Psoas muscle (tissue), 8 donors: ENCODE data around the gene ZRANB2. TPM values are rescaled to one million over a fixed set of nuclear protein-coding genes. Genes with fewer than 3 reads are reported as not detected.

Experiments used
- ATAC-seq, 4 donors: fragments of 200-7000 bp; cut with Tn5 transposase; one replicate each; pipeline ENCODE4 v1.9.1; 2020; ENCODE audit warnings: moderate library complexity in 3 of 4, mild to moderate bottlenecking in 2 of 4
- DNase-seq, 2 donors: peaks; one replicate each; pipeline ENCODE4 v3.0.0-alpha.2; 2020
- H3K27ac ChIP-seq: fragments of 200-600 bp; one replicate; pipeline ENCODE4 v1.8.0; 2022
- H3K27me3 ChIP-seq, 3 donors: fragments of 200-600 bp in 1 of 3; one replicate each; pipeline versions ENCODE4 v1.6.1 to v1.8.0; 2013 to 2022; ENCODE audit warnings: low read length in 2 of 3, mild to moderate bottlenecking in 2 of 3, moderate library complexity in 1 of 3; ENCODE audit not compliant: insufficient read depth in 3 of 3
- H3K36me3 ChIP-seq, 2 donors: fragments of 200-600 bp in 1 of 2; one replicate each; pipeline versions ENCODE4 v1.6.1 to v1.8.0; 2013 to 2022; ENCODE audit warnings: low read depth in 1 of 2, mild to moderate bottlenecking in 1 of 2, moderate library complexity in 1 of 2; ENCODE audit not compliant: insufficient read depth in 1 of 2
- H3K4me1 ChIP-seq: fragments of 200-600 bp; one replicate; pipeline ENCODE4 v1.8.0; 2022
- H3K4me3 ChIP-seq: fragments of 200-600 bp; one replicate; pipeline ENCODE4 v1.8.0; 2022; ENCODE audit warnings: mild to moderate bottlenecking
- H3K9me3 ChIP-seq: fragments of 200-600 bp; one replicate; pipeline ENCODE4 v1.8.0; 2022
- CTCF ChIP-seq: fragments of 200-600 bp; IDR thresholded peaks from one replicate; pipeline ENCODE4 v1.8.0; 2022; ENCODE audit warnings: antibody characterized with exemption
- WGBS, 3 donors: extraction: QIAGEN DNeasy Blood & Tissue Kit; methylation state at CpG; one replicate each; pipeline versions ENCODE4 v1.1.6 to v1.1.7; 2013; 5-methylcytosine and 5-hydroxymethylcytosine counted together
- intact Hi-C, 2 donors: fragments of 100-400 bp; cut with DNase I; formaldehyde crosslinking; loops; one replicate each; pipeline versions ENCODE4 v1.11.0 to v1.14.2; 2022
- polyA plus RNA-seq, 3 donors: library from polyadenylated mRNA; stranded (reverse); fragments of 200-250 nt; gene quantifications; one replicate each; pipeline ENCODE4 v1.2.3, GENCODE V29; 2013
- total RNA-seq, 4 donors: library from RNA; stranded (reverse); fragmentation: NEBNext Ultra II Directional in 2 of 4; extraction: Animal tissue kit (Norgen Biotek cat#: 25700) in 2 of 4; gene quantifications; one replicate each; pipeline versions ENCODE4 v1.2.1 to v1.2.4, GENCODE V29; 2021 to 2023
- donor health status: healthy with polysubstance abuse.
- donor health status: DM: no; HTN: no; CAD: no; lungs with moderate emphysema.
- donor health status: Bipolar disorder and iron deficiency.
- donor health status: healthy.
- donor health status: DM: yes; HTN: yes; CAD: no.
- donor health status: DM: no; HTN: no; CAD: no.
- donor health status: DM: no; HTN: no; CAD: no.
- donor health status: DM: yes; HTN: yes; CAD: no.

The ZRANB2 gene
- total and polyA plus RNA-seq, 7 donors = 28.2 to 64.5 (median 41.6) TPM

DNA sequence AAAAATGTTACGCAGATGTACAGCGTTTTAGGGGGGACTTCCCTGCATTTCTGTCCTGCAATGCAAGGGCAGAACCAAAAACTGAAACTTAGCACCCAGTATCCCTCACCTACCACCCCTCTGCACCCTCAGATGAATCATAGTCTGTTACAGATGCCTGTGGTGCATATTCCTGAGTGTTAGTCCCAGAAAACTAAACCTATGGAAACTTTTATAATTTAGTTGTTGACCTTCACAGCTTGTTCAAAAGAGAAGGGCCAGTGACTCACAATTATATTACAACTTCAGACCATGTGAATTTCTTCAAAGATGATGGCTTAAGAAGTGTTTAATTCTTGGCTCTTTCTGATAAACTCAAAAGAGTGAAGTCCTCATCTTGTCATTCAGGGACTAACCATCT is 39.0 kb downstream of the ZRANB2 start:
- 74 to 82% (median 79%) methylated on average over 2 of the region's 2 CpGs for WGBS, 3 donors
- ATAC-seq (no peak), DNase-seq (no peak)
- H3K9me3 ChIP-seq = no peaks in the 10 kb centered on the region
- intact Hi-C loops = no loop called here
- H3K27ac ChIP-seq = no peak overlapping the region
- H3K36me3 ChIP-seq = no peaks in the 10 kb centered on the region
- H3K4me3 ChIP-seq = no peak overlapping the region
- peaks cover 3 to 32% (median 3%) of the 10 kb centered on the region in 3 donors for H3K27me3 ChIP-seq
- TF ChIP-seq CTCF = no peak
- H3K4me1 ChIP-seq = peaks cover under 1% of the 10 kb centered on the region

DNA sequence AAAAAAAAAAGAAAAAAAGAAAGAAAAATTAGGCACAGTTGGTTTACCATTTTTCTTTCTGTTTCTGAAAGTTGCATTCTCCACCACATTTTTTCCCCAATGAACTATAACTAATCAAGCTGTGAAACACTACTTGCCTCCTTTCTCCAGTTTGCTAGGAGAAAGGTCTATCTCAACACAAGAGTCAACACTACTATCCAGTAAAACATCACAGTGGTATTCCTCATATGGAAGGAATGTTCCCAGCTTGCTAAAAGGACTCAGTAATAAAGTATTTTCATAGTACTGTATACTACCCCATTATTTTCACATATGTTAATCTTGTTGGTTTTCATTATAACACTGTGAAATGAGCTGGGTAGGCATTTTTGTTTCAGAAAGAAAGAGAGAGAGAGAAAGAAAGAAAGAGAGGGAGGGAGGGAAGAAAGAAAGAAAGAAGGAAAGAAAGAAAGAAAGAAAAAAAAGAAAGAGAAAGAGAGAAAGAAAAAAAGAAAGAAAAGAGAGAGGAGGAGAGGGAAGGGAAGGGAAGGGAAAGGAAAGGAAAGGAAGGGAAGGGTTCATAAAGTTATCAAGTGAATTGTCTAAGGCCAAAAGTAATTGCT is 41.1 kb downstream of the ZRANB2 start:
- DNase-seq (no peak), ATAC-seq (no peak)
- Histone ChIP-seq H3K36me3 (no peaks in the 10 kb centered on the region), H3K27me3 (peaks cover 2 to 15% (median 6%) of the 10 kb centered on the region in 3 donors), H3K4me3 (no peak overlapping the region), H3K27ac (no peak overlapping the region), H3K4me1 (no peaks in the 10 kb centered on the region), H3K9me3 (no peaks in the 10 kb centered on the region)
- no peak for TF ChIP-seq CTCF
- intact Hi-C loops = no loop called here

- intact Hi-C loops = no loop called here
- Histone ChIP-seq H3K9me3 (no peaks in the 10 kb centered on the region), H3K4me3 (no peak overlapping the region), H3K36me3 (no peaks in the 10 kb centered on the region), H3K27ac (no peak overlapping the region), H3K4me1 (no peaks in the 10 kb centered on the region), H3K27me3 (peaks cover 2 to 10% (median 6%) of the 10 kb centered on the region in 3 donors)
- TF ChIP-seq CTCF = no peak
- ATAC-seq = no peak
- no peak for DNase-seq
- 50 to 59% (median 59%) methylated on average over 2 of the region's 2 CpGs for WGBS, 3 donors
Observed at GRCh38 chr1:71038942-71039341, 41.9 kb downstream of the ZRANB2 start.

DNA sequence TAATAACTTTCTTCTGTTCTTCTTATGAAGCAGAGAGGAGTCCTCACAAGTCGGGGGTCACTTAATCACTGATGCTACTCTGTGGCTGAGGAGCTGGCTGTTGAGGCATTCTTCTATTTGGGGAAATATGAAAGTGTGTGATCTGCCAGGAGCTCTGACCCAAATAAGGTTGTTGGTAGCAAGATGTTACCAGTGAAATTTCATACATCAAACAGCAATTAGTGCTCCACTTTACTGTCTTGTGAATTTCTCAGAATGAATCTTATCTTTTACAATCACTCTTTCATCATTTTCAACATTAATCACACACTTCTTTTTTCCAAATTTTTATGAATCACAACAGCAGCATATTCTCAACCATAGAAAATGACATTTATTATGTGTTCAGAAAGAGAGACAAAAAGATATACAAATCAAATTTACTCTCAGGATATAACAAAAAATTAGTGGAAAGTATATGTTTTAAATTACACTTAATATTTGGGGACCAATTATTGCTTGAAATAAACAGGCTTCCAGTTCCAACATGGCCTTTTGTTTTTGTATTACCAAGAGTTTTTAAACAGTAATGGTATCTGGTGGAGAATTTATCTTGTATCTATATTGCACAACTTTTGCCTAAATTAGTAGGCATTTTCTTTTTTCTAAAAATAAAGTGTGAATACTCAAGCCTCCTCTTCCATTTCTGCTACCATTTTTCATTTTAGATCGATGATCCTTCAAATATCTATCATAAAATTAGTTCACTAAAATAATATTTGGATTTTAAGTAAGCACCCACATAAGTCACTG is 42.8 kb downstream of the ZRANB2 start:
- no peak for DNase-seq
- H3K9me3 ChIP-seq = no peaks in the 10 kb centered on the region
- intact Hi-C loops = no loop called here
- no peaks in the 10 kb centered on the region for H3K36me3 ChIP-seq
- H3K27me3 ChIP-seq = peaks cover 2 to 10% (median 6%) of the 10 kb centered on the region in 3 donors
- H3K4me3 ChIP-seq = no peak overlapping the region
- 71 to 78% (median 71%) methylated on average over 2 of the region's 2 CpGs for WGBS, 3 donors
- no peak for TF ChIP-seq CTCF
- no peak overlapping the region for H3K27ac ChIP-seq
- ATAC-seq = no peak
- H3K4me1 ChIP-seq = no peaks in the 10 kb centered on the region
